ENCODE results near the gene CRHR2.

The CRHR2 gene

GRCh38 chr7:30707391-30708357 is 25.4 kb upstream of the CRHR2 start:
- DNase-seq (ENCODE audit: low read depth) = no peak
- no peak overlapping the region for H3K4me3 ChIP-seq (ENCODE audit: low read depth, low read length)

DNA sequence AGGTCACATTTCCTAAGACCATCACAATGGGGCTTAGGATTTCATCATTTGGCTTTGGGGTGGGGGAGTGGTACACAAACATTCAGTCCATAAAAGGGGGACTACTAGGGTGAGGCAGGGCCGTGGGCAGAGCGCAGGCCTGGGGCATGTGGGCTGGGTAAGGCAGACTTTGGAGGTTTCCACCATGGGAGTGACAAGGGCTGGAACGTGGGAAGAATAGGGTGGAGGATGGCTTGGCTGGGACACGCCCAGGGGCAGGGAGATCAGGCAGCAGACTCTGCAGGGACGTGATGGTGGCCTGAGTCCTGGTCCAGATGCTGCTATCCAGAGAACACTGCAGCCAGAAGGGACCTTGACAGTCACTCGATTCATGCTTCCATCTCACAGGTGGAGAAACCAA is 24.7 kb upstream of the CRHR2 start:
- DNase-seq (ENCODE audit: low read depth) = no peak
- H3K4me3 ChIP-seq (ENCODE audit: low read depth, low read length) = no peak overlapping the region

GRCh38 chr7:30706316-30706715 is 24.1 kb upstream of the CRHR2 start:
- DNase-seq (ENCODE audit: low read depth) = no peak
- no peak overlapping the region for H3K4me3 ChIP-seq (ENCODE audit: low read depth, low read length)

DNA sequence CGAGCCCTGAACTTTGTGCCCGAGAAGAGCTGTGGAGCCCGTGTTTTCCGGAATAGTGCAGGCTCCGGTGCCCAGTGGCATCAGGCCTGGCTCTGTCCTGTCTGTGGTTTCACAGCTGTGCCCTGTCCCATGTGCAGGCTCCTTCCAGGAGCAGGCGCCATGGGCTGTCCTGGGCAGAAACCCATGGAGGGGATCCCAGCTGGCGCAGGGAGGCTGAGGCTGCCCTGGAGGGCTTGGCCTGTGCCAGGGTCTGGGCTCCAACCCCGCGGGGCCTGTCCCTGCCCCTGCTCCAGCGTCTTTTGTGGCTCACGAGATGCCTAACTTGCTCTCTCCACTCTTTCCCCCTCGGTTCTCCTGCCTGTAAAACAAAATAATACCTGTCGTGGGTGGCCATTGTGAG is 23.3 kb upstream of the CRHR2 start:
- H3K4me3 ChIP-seq (ENCODE audit: low read depth, low read length) = no peak overlapping the region
- no peak for DNase-seq (ENCODE audit: low read depth)

- H3K4me3 ChIP-seq (ENCODE audit: low read depth, low read length) = no peak overlapping the region
- DNase-seq (ENCODE audit: low read depth) = no peak
These were observed 22.8 kb upstream of the CRHR2 start for GRCh38 chr7:30705008-30705407.

- no peak for DNase-seq (ENCODE audit: low read depth)
- H3K4me3 ChIP-seq (ENCODE audit: low read depth, low read length) = no peak overlapping the region
These were observed 21.5 kb upstream of the CRHR2 start for GRCh38 chr7:30703756-30704155.

DNA sequence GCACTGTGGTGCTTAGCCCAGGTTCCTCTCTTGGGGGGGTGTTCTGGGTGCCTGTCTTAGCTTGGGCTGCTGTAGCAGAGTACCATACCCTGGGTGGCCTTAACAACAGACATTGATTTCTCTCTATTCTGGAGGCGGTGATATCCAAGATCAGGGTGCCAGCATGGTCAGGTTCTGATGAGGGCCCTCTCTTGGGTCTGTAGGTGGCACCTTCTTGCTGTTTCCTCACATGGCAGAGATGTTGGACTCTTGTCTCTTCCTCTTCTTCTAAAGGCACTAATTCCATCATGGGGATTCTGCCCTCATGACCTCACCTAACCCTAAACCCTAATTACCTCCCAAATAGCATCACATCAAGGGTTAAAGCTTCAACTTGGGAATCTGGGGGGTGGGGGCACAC is 19.9 kb upstream of the CRHR2 start:
- no peak overlapping the region for H3K4me3 ChIP-seq (ENCODE audit: low read depth, low read length)
- DNase-seq (ENCODE audit: low read depth) = no peak

DNA sequence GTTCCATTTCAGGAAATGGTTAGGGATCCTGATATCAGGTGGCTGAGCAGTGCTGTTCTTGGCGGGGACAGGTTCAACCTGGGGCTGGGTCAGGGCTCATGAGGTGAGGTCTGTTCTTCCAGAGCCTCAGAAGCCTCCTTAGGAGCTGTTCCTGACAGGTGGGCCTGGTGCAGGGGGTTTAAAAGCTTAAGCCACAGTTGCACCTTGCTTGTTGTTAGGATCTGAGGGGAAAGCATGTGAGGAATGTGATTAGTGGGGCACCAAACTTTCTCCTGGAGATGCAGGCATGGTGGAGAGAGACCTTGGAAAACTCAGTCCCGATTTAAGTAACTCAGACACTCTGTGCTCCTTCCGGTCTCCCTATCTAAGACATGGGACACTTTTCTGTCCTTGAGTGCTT is 18.7 kb upstream of the CRHR2 start:
- DNase-seq (ENCODE audit: low read depth) = no peak
- no peak overlapping the region for H3K4me3 ChIP-seq (ENCODE audit: low read depth, low read length)

DNA sequence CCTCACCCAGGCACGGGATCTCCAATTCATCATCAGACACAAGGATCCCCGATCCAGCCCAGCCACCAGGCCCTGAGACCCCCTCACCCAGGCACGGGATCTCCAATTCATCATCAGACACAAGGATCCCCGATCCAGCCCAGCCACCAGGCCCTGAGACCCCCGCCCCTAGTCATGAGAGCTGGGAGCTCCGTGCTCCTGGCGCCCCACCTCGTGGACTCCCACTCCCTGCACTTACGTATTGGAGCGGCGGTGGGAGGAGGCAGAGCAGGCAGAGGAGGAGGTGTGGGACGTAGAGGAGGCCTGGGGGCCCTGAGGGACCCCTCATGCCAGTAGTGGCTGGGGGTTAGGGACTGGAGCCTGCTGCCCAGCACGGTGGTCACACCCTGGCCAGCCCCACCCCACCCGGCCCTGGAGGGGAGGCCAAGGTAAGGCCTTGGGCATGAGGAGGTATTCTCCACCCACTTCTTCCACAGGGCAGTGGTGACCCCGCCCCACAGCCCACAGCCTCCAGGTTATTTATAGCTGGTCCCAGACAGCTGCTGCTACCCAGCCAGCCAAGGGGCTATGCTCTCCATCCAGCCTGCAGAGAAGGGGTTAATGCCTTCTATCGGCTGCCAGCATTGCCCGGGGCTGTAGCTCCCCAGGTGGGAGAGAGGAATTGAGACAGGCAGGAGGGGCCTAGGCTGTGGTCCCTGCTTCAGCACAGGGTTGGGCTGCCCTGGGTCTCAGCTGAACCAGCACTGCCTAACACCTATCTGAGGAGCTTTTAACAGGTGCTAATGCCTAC is 17.6 kb upstream of the CRHR2 start:
- no peak overlapping the region for H3K4me3 ChIP-seq (ENCODE audit: low read depth, low read length)
- DNase-seq (ENCODE audit: low read depth) = no peak

DNA sequence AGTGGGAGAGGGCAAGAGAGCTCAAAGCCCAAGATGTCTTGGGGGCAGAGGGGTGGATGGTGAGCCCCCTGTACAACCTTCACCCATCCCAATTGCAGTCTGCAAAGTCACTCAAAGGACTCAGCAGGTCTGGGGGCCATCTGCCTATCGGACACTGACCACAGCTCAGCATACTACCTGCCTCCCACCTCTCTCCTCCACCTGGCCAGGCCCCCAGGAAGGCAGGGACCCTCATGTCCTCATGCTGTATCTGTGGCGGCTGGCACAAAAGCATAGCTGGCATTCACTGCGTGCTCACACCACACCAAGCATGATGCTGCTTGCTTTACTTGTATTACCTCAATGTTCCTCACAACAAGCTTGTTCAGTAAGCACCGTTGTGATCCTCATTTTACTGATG is 16.2 kb upstream of the CRHR2 start:
- no peak overlapping the region for H3K4me3 ChIP-seq (ENCODE audit: low read depth, low read length)
- DNase-seq (ENCODE audit: low read depth) = no peak

- DNase-seq (ENCODE audit: low read depth) = no peak
- H3K4me3 ChIP-seq (ENCODE audit: low read depth, low read length) = no peak overlapping the region
These were observed 15.6 kb upstream of the CRHR2 start for GRCh38 chr7:30697719-30698460.

GRCh38 chr7:30694774-30695721 is 12.8 kb upstream of the CRHR2 start:
- no peak for DNase-seq (ENCODE audit: low read depth)
- no peak overlapping the region for H3K4me3 ChIP-seq (ENCODE audit: low read depth, low read length)

GRCh38 chr7:30694218-30694745 is 12.0 kb upstream of the CRHR2 start:
- no peak for DNase-seq (ENCODE audit: low read depth)
- H3K4me3 ChIP-seq (ENCODE audit: low read depth, low read length) = no peak overlapping the region

DNA sequence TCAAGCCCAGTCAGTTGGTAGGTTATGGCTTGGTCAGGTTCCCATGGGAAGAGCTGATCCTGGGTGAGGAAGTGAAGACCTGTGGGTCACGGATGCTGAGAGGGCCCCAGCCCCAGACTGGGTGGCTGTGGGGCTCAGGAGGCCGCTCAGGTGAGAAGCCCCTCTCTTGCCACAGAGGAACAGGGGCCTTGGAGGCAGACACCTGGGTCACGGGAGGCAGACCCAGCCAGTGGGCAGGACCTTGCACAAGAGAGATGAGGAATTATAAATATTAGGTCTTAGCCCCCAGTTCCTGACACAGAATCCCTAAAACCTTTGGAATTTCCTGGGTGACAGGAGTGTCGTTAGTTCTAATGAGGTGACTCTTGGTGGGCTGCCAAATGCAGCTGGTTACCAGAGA is 10.6 kb upstream of the CRHR2 start:
- DNase-seq (ENCODE audit: low read depth) = no peak
- H3K4me3 ChIP-seq (ENCODE audit: low read depth, low read length) = no peak overlapping the region

DNA sequence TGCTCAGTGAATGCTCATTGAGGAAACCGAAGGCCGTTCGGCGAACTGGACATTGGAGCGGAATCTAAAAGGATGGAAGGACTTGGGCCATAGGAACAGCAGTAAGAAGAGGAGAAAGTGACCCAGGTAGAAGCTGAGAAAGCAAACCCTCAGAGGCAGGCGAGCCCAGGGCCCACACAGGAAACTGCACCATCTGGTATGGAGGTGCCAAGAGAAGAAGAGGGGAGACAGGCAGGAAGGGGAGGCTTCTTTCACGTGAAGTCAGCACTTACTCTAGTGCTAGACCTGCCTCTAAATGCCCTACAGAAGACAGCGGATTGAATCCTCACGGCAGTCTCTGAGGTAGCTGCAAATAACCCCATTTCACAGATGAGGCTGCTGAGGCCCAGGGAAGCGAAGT is 10.2 kb upstream of the CRHR2 start:
- DNase-seq (ENCODE audit: low read depth) = no peak
- no peak overlapping the region for H3K4me3 ChIP-seq (ENCODE audit: low read depth, low read length)

GRCh38 chr7:30690011-30690410 is 7.8 kb upstream of the CRHR2 start:
- H3K4me3 ChIP-seq (ENCODE audit: low read depth, low read length) = no peak overlapping the region
- no peak for DNase-seq (ENCODE audit: low read depth)

GRCh38 chr7:30688718-30689221 is 6.5 kb upstream of the CRHR2 start:
- no peak overlapping the region for H3K4me3 ChIP-seq (ENCODE audit: low read depth, low read length)
- DNase-seq (ENCODE audit: low read depth) = no peak

DNA sequence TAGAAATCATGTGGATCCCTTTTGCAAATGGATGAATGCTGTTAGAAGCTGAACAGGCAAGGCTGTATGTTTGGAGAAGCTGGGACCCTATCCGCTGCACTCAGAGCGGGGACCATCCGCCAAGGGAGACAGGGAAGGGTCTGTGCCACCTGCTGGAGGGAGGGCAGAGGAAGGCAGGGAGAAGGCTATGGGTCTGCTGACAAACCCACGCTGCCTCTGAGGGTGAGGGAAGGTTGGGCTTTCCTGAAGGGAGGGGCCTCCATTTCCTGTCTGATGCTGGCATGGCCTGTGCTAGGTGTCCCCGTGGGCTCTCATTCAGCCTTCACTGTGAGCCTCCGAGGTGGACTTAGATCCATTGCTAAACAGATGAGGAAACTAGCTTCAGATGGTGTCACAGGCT is 5.3 kb upstream of the CRHR2 start:
- DNase-seq (ENCODE audit: low read depth) = no peak
- no peak overlapping the region for H3K4me3 ChIP-seq (ENCODE audit: low read depth, low read length)

- no peak for DNase-seq (ENCODE audit: low read depth)
- no peak overlapping the region for H3K4me3 ChIP-seq (ENCODE audit: low read depth, low read length)
These were observed 2.1 kb upstream of the CRHR2 start for GRCh38 chr7:30684351-30684750.
